ENCODE data around the gene AMBRA1.

AMBRA1 gene

GRCh38 chr11:46593550-46594373 is at the start of gene AMBRA1:
Gene AMBRA1, minus strand, starts transcription at chr11:46594023. Its CDS starts 45,643 bp downstream, at chr11:46548380.
- H3K36me3 Mint-ChIP-seq, result no peaks in the 10 kb centered on the region

GRCh38 chr11:46643531-46643930 is 49.7 kb upstream of the AMBRA1 start:
- peaks cover 2% of the 10 kb centered on the region for H3K9me3 Mint-ChIP-seq
- H3K27ac Mint-ChIP-seq, result no peak overlapping the region
- H3K36me3 Mint-ChIP-seq, result peaks cover 26% of the 10 kb centered on the region
- H3K27me3 Mint-ChIP-seq, result no peaks in the 10 kb centered on the region
- H3K4me1 Mint-ChIP-seq, result peaks cover under 1% of the 10 kb centered on the region
- ATAC-seq (ENCODE audit: low read depth) (no peak), DNase-seq (ENCODE audit: low spot score in 2 of 2) (no peak)
- no peak overlapping the region for H3K4me3 Mint-ChIP-seq

More at GRCh38 chr11:46593550-46594373, at the start of gene AMBRA1:
- H3K27me3 Mint-ChIP-seq, result no peaks in the 10 kb centered on the region
- peaks cover 13% of the 10 kb centered on the region for H3K4me1 Mint-ChIP-seq
- peak; percentile 89 for ATAC-seq (ENCODE audit: low read depth)
- H3K27ac Mint-ChIP-seq, result peak within 1 kb of the TSS; percentile 89
- peak within 1 kb of the TSS; percentile 96 for H3K4me3 Mint-ChIP-seq
- peak; percentile 75 to 87 for DNase-seq (ENCODE audit: low spot score in 2 of 2)
- no peaks in the 10 kb centered on the region for H3K9me3 Mint-ChIP-seq

- Mint-ChIP-seq H3K9me3 (peaks cover 2% of the 10 kb centered on the region), H3K27ac (no peak overlapping the region), H3K4me1 (peaks cover 3% of the 10 kb centered on the region), H3K27me3 (no peaks in the 10 kb centered on the region), H3K36me3 (peaks cover 29% of the 10 kb centered on the region), H3K4me3 (no peak overlapping the region)
- DNase-seq (ENCODE audit: low spot score in 2 of 2) (no peak), ATAC-seq (ENCODE audit: low read depth) (no peak)
These were observed 49.0 kb upstream of the AMBRA1 start for GRCh38 chr11:46642627-46643335.

GRCh38 chr11:46641639-46642038 is 47.8 kb upstream of the AMBRA1 start:
- no peak overlapping the region for H3K4me3 Mint-ChIP-seq
- peaks cover 2% of the 10 kb centered on the region for H3K9me3 Mint-ChIP-seq
- H3K27me3 Mint-ChIP-seq, result no peaks in the 10 kb centered on the region
- H3K4me1 Mint-ChIP-seq, result peaks cover 5% of the 10 kb centered on the region
- DNase-seq (ENCODE audit: low spot score in 2 of 2) (no peak), ATAC-seq (ENCODE audit: low read depth) (no peak)
- H3K27ac Mint-ChIP-seq, result no peak overlapping the region
- H3K36me3 Mint-ChIP-seq, result peaks cover 31% of the 10 kb centered on the region

GRCh38 chr11:46640036-46640788 is 46.4 kb upstream of the AMBRA1 start:
- Mint-ChIP-seq H3K4me1 (peaks cover 5% of the 10 kb centered on the region), H3K9me3 (peaks cover 2% of the 10 kb centered on the region), H3K4me3 (no peak overlapping the region), H3K36me3 (peaks cover 31% of the 10 kb centered on the region), H3K27me3 (no peaks in the 10 kb centered on the region), H3K27ac (no peak overlapping the region)
- DNase-seq (ENCODE audit: low spot score in 2 of 2), result no peak
- no peak for ATAC-seq (ENCODE audit: low read depth)

GRCh38 chr11:46639197-46639839 is 45.5 kb upstream of the AMBRA1 start:
- no peak for ATAC-seq (ENCODE audit: low read depth)
- no peaks in the 10 kb centered on the region for H3K27me3 Mint-ChIP-seq
- DNase-seq (ENCODE audit: low spot score in 2 of 2), result no peak
- H3K4me3 Mint-ChIP-seq, result no peak overlapping the region
- H3K9me3 Mint-ChIP-seq, result peaks cover 2% of the 10 kb centered on the region
- H3K27ac Mint-ChIP-seq, result no peak overlapping the region
- H3K4me1 Mint-ChIP-seq, result peaks cover 5% of the 10 kb centered on the region
- peaks cover 28% of the 10 kb centered on the region for H3K36me3 Mint-ChIP-seq

- ATAC-seq (ENCODE audit: low read depth) (no peak), DNase-seq (ENCODE audit: low spot score in 2 of 2) (no peak)
- Mint-ChIP-seq H3K4me3 (no peak overlapping the region), H3K9me3 (peaks cover 1% of the 10 kb centered on the region), H3K36me3 (peaks cover 24% of the 10 kb centered on the region), H3K27ac (no peak overlapping the region), H3K27me3 (no peaks in the 10 kb centered on the region), H3K4me1 (peaks cover 5% of the 10 kb centered on the region)
These were observed 43.7 kb upstream of the AMBRA1 start for GRCh38 chr11:46637546-46637945.

- ATAC-seq (ENCODE audit: low read depth) (no peak), DNase-seq (ENCODE audit: low spot score in 2 of 2) (no peak)
- H3K36me3 Mint-ChIP-seq, result peaks cover 23% of the 10 kb centered on the region
- no peaks in the 10 kb centered on the region for H3K27me3 Mint-ChIP-seq
- H3K27ac Mint-ChIP-seq, result no peak overlapping the region
- no peaks in the 10 kb centered on the region for H3K9me3 Mint-ChIP-seq
- no peak overlapping the region for H3K4me3 Mint-ChIP-seq
- H3K4me1 Mint-ChIP-seq, result peaks cover 5% of the 10 kb centered on the region
These were observed 41.8 kb upstream of the AMBRA1 start for GRCh38 chr11:46635557-46636139.

GRCh38 chr11:46633291-46634217 is 39.7 kb upstream of the AMBRA1 start:
- peaks cover 5% of the 10 kb centered on the region for H3K4me1 Mint-ChIP-seq
- H3K9me3 Mint-ChIP-seq, result no peaks in the 10 kb centered on the region
- ATAC-seq (ENCODE audit: low read depth), result no peak

GRCh38 chr11:46632502-46632901 is 38.7 kb upstream of the AMBRA1 start:
- Mint-ChIP-seq H3K4me1 (peaks cover under 1% of the 10 kb centered on the region), H3K27me3 (no peaks in the 10 kb centered on the region), H3K4me3 (no peak overlapping the region), H3K9me3 (no peaks in the 10 kb centered on the region), H3K36me3 (peaks cover 13% of the 10 kb centered on the region), H3K27ac (no peak overlapping the region)
- ATAC-seq (ENCODE audit: low read depth) (no peak), DNase-seq (ENCODE audit: low spot score in 2 of 2) (no peak)

More at GRCh38 chr11:46633291-46634217, 39.7 kb upstream of the AMBRA1 start:
- no peak for DNase-seq (ENCODE audit: low spot score in 2 of 2)
- Mint-ChIP-seq H3K36me3 (peaks cover 18% of the 10 kb centered on the region), H3K27ac (no peak overlapping the region), H3K4me3 (no peak overlapping the region), H3K27me3 (no peaks in the 10 kb centered on the region)

- Mint-ChIP-seq H3K4me1 (no peaks in the 10 kb centered on the region), H3K36me3 (peaks cover 12% of the 10 kb centered on the region), H3K27me3 (no peaks in the 10 kb centered on the region), H3K27ac (no peak overlapping the region), H3K9me3 (no peaks in the 10 kb centered on the region), H3K4me3 (no peak overlapping the region)
- DNase-seq (ENCODE audit: low spot score in 2 of 2) (no peak), ATAC-seq (ENCODE audit: low read depth) (no peak)
These were observed 37.9 kb upstream of the AMBRA1 start for GRCh38 chr11:46631676-46632075.

- DNase-seq (ENCODE audit: low spot score in 2 of 2) (no peak), ATAC-seq (ENCODE audit: low read depth) (no peak)
- peaks cover 16% of the 10 kb centered on the region for H3K36me3 Mint-ChIP-seq
- no peaks in the 10 kb centered on the region for H3K27me3 Mint-ChIP-seq
- no peak overlapping the region for H3K27ac Mint-ChIP-seq
- peaks cover 2% of the 10 kb centered on the region for H3K4me1 Mint-ChIP-seq
- H3K9me3 Mint-ChIP-seq, result no peaks in the 10 kb centered on the region
- H3K4me3 Mint-ChIP-seq, result no peak overlapping the region
These were observed 36.4 kb upstream of the AMBRA1 start for GRCh38 chr11:46630237-46630636.
